ENCODE results near the gene VSIG4.

DNA sequence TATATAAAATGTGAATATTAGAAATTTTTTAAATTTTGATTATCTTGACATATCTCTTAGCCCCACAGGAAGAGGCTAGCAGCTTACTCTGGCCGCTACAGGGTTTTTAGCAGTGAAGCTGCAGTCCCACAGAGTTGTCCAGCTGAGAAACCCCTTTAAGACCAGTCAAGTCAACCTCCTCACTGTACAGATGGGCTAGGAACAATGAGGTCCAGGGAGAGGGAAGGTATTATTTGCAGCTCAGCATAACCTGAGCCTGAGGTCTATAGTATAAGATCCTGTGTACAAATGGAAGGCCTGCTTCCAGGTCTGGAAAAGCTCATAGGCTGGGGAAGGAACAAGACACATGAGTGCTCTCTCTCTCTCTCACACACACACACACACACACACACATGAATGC lies 1.8 kb downstream of the VSIG4 start:
- TF ChIP-seq EZH2 (IDR thresholded peaks at IDR 0.05; ENCODE audit: low read length, unreplicated experiment): no peak
- TF ChIP-seq, protein P1, sequence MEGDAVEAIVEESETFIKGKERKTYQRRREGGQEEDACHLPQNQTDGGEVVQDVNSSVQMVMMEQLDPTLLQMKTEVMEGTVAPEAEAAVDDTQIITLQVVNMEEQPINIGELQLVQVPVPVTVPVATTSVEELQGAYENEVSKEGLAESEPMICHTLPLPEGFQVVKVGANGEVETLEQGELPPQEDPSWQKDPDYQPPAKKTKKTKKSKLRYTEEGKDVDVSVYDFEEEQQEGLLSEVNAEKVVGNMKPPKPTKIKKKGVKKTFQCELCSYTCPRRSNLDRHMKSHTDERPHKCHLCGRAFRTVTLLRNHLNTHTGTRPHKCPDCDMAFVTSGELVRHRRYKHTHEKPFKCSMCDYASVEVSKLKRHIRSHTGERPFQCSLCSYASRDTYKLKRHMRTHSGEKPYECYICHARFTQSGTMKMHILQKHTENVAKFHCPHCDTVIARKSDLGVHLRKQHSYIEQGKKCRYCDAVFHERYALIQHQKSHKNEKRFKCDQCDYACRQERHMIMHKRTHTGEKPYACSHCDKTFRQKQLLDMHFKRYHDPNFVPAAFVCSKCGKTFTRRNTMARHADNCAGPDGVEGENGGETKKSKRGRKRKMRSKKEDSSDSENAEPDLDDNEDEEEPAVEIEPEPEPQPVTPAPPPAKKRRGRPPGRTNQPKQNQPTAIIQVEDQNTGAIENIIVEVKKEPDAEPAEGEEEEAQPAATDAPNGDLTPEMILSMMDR (conservative IDR thresholded peaks at IDR 0.05; ENCODE audit: low read depth, low read length): no peak
- TF ChIP-seq EZH2phosphoT487 (IDR thresholded peaks at IDR 0.05; ENCODE audit: borderline replicate concordance, low read length): no peak

Measured in PC-3 (cell line).